HepG2 (cell line): ENCODE data around the gene PDGFB. TPM values are rescaled to one million over a fixed set of nuclear protein-coding genes. Genes with fewer than 3 reads are reported as not detected.

Experiments used
- ARNTL ChIP-seq: sonication (generic); formaldehyde crosslinking; IDR thresholded peaks from 2 replicates; pipeline ENCODE4 v1.4.0; 2020; ENCODE audit warnings: mild to moderate bottlenecking, missing genetic modification reagents
- CAMTA2 ChIP-seq: sonication (generic); formaldehyde crosslinking; IDR thresholded peaks from 2 replicates; pipeline ENCODE4 v1.4.0; 2020; ENCODE audit warnings: mild to moderate bottlenecking, missing genetic modification reagents, borderline replicate concordance
- HDAC2 ChIP-seq: sonication (generic); formaldehyde crosslinking; IDR thresholded peaks from 2 replicates; pipeline ENCODE4 v1.4.0; 2020; ENCODE audit warnings: missing genetic modification reagents
- HES4 ChIP-seq: sonication (generic); formaldehyde crosslinking; IDR thresholded peaks from 2 replicates; pipeline ENCODE4 v1.9.0; 2021; ENCODE audit warnings: mild to moderate bottlenecking, missing genetic modification reagents, borderline replicate concordance
- RBM39 ChIP-seq: fragments of 200-400 bp; formaldehyde crosslinking; IDR thresholded peaks from one replicate; pipeline ENCODE4 v1.6.1; 2018; ENCODE audit warnings: antibody characterized with exemption, mild to moderate bottlenecking, low read depth, low read length; ENCODE audit not compliant: poor library complexity, severe bottlenecking
- SALL2 ChIP-seq: sonication (generic); formaldehyde crosslinking; IDR thresholded peaks from 2 replicates; pipeline ENCODE4 v1.8.1; 2023; ENCODE audit warnings: mild to moderate bottlenecking, missing genetic modification reagents, inconsistent platforms
- SATB2 ChIP-seq: sonication (generic); formaldehyde crosslinking; IDR thresholded peaks from 2 replicates; pipeline ENCODE4 v1.5.0; 2020; ENCODE audit warnings: missing genetic modification reagents
- SP4 ChIP-seq: sonication (generic); formaldehyde crosslinking; IDR thresholded peaks from 2 replicates; pipeline ENCODE4 v1.8.1; 2023; ENCODE audit warnings: mild to moderate bottlenecking, missing genetic modification reagents
- ZKSCAN5 ChIP-seq: sonication (generic); formaldehyde crosslinking; IDR thresholded peaks from 2 replicates; pipeline ENCODE4 v1.5.1; 2020; ENCODE audit warnings: mild to moderate bottlenecking, missing genetic modification reagents
- ZNF143 ChIP-seq: sonication (generic); formaldehyde crosslinking; IDR thresholded peaks from 2 replicates; pipeline ENCODE4 v1.4.0; 2020; ENCODE audit warnings: missing genetic modification reagents
- ZNF670 ChIP-seq: sonication (generic); formaldehyde crosslinking; IDR thresholded peaks from 2 replicates; pipeline ENCODE4 v1.8.0; 2022; ENCODE audit warnings: mild to moderate bottlenecking, missing genetic modification reagents, borderline replicate concordance
- ZNF75D ChIP-seq: sonication (generic); formaldehyde crosslinking; IDR thresholded peaks from 2 replicates; pipeline ENCODE4 v1.8.1; 2023; ENCODE audit warnings: missing genetic modification reagents, mild to moderate bottlenecking, borderline replicate concordance
- polyA plus RNA-seq, 8 experiments: library from polyadenylated mRNA; depleted of rRNA in 3 of 8; stranded (reverse) in 7 of 8; unstranded in 1 of 8; fragments of >200 nt; fragmentation: Illumina TruSeq in 4 of 8; extraction: Trizol in 4 of 8; gene quantifications; 2 replicates each; pipeline versions ENCODE4 v1.2.1 to v1.2.3, GENCODE V29; 2011 to 2016; ENCODE audit warnings: low read depth in 4 of 8, missing spikeins in 1 of 8, mixed read lengths in 1 of 8; ENCODE audit not compliant: insufficient read depth in 1 of 8
- total RNA-seq, 5 experiments: library from RNA; depleted of rRNA; stranded (reverse); fragments of >200 nt; fragmentation: Illumina TruSeq; extraction: Trizol; gene quantifications; 2 replicates each; pipeline ENCODE4 v1.2.3, GENCODE V29; 2016; ENCODE audit warnings: low read depth in 1 of 5
- TF ChIP-seq, protein P1 (sequence below): sonication (generic); formaldehyde crosslinking; IDR thresholded peaks from 2 replicates; pipeline ENCODE4 v1.5.1; 2020; ENCODE audit warnings: mild to moderate bottlenecking, missing genetic modification reagents
- TF ChIP-seq, protein P2 (sequence below): sonication (generic); formaldehyde crosslinking; IDR thresholded peaks from 2 replicates; pipeline ENCODE4 v1.8.0; 2022; ENCODE audit warnings: missing genetic modification reagents, mild to moderate bottlenecking, borderline replicate concordance
- TF ChIP-seq, protein P3 (sequence below): sonication (generic); formaldehyde crosslinking; IDR thresholded peaks from 2 replicates; pipeline ENCODE4 v1.4.0; 2020; ENCODE audit warnings: missing genetic modification reagents
- TF ChIP-seq, protein P4 (sequence below): IDR thresholded peaks from 2 replicates; pipeline ENCODE4 v1.6.1; 2018; ENCODE audit warnings: missing genetic modification reagents, mild to moderate bottlenecking, missing compliant biosample characterization
- TF ChIP-seq, protein P5 (sequence below): sonication (generic); formaldehyde crosslinking; IDR thresholded peaks from 2 replicates; pipeline ENCODE4 v1.5.1; 2020; ENCODE audit warnings: mild to moderate bottlenecking, moderate library complexity, missing genetic modification reagents

PDGFB gene
- total and polyA plus RNA-seq, 2 of the 13 experiments (the other 11 are each of a cell fraction or from before 2014, with no cell fraction given) = 1.4 to 10.1 TPM

DNA sequence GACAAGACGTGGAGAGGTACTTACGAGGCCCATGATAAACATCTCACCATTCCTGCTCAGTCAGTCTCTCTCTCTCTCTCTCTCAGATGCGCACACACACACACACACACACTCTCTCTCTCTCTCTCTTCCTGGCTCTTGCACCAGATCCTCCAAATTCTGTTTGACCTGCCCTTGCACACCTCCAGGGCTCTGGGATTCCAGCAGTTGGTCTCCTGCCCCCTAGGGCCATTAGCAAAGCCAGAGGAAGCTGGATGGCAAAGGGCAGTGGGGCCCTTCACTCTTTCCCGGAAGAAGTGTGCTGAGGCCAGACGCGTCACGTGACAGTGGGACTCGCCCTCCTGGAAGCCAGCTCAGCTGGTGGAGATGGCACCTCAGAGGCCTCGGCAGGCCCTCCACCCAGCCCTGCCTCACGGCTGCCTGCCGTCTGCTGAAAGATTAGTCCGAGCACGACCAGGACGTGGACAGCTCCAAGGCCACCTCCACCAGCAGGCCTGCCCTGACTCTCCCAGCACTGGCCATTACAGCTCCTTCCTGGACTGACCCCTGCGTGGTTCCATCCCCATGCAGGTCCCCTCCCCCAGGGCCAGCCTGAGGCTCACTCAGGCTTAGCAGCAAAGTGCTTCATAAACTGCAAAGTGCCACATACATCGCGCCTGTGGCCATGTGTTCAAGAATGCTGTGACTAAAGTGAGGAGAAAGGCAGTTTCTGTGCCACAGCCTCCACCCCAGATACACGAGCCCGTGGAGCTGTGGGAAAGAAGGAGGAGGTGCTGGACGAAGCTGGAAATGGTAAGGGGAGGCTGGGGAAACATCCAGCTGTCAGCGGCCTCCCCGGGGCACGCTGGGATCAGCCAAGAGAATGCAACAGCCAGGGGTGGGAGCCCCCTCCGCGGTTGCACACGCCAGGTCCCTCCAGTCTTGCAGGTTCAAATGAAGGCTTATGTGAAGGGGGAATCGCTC, 3.7 kb downstream of the PDGFB start (continued):
- TF ChIP-seq, protein P1, sequence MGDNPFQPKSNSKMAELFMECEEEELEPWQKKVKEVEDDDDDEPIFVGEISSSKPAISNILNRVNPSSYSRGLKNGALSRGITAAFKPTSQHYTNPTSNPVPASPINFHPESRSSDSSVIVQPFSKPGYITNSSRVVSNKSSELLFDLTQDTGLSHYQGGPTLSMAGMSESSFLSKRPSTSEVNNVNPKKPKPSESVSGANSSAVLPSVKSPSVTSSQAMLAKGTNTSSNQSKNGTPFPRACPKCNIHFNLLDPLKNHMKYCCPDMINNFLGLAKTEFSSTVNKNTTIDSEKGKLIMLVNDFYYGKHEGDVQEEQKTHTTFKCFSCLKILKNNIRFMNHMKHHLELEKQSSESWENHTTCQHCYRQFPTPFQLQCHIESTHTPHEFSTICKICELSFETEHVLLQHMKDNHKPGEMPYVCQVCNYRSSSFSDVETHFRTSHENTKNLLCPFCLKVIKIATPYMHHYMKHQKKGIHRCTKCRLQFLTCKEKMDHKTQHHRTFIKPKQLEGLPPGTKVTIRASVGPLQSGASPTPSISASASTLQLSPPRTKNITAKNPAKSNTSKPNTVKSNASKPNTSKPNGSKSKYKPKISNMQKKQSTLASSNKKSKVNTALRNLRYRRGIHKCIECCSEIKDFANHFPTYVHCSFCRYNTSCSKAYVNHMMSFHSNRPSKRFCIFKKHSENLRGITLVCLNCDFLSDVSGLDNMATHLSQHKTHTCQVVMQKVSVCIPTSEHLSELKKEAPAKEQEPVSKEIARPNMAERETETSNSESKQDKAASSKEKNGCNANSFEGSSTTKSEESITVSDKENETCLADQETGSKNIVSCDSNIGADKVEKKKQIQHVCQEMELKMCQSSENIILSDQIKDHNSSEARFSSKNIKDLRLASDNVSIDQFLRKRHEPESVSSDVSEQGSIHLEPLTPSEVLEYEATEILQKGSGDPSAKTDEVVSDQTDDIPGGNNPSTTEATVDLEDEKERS (CRISPR knock-in tag) = peak; percentile 44; the same call in 1 of the 2 replicates
- TF ChIP-seq, protein P2, sequence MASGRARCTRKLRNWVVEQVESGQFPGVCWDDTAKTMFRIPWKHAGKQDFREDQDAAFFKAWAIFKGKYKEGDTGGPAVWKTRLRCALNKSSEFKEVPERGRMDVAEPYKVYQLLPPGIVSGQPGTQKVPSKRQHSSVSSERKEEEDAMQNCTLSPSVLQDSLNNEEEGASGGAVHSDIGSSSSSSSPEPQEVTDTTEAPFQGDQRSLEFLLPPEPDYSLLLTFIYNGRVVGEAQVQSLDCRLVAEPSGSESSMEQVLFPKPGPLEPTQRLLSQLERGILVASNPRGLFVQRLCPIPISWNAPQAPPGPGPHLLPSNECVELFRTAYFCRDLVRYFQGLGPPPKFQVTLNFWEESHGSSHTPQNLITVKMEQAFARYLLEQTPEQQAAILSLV (CRISPR knock-in tag) = no peak; the same call in none of the 2 replicates
- TF ChIP-seq RBM39 = no peak
- no peak for TF ChIP-seq SATB2 (CRISPR knock-in tag)
- no peak for TF ChIP-seq HES4
- TF ChIP-seq, protein P3, sequence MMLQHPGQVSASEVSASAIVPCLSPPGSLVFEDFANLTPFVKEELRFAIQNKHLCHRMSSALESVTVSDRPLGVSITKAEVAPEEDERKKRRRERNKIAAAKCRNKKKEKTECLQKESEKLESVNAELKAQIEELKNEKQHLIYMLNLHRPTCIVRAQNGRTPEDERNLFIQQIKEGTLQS (CRISPR knock-in tag) = 0 out of 2 replicates have a peak, but pooled peaks have one; percentile 36
- peak; percentile 68; the same call in 1 of the 2 replicates for TF ChIP-seq HDAC2 (CRISPR knock-in tag)
- TF ChIP-seq, protein P4, sequence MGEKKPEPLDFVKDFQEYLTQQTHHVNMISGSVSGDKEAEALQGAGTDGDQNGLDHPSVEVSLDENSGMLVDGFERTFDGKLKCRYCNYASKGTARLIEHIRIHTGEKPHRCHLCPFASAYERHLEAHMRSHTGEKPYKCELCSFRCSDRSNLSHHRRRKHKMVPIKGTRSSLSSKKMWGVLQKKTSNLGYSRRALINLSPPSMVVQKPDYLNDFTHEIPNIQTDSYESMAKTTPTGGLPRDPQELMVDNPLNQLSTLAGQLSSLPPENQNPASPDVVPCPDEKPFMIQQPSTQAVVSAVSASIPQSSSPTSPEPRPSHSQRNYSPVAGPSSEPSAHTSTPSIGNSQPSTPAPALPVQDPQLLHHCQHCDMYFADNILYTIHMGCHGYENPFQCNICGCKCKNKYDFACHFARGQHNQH (CRISPR knock-in tag) = peak; percentile 60; the same call in 1 of the 2 replicates
- TF ChIP-seq, protein P5, sequence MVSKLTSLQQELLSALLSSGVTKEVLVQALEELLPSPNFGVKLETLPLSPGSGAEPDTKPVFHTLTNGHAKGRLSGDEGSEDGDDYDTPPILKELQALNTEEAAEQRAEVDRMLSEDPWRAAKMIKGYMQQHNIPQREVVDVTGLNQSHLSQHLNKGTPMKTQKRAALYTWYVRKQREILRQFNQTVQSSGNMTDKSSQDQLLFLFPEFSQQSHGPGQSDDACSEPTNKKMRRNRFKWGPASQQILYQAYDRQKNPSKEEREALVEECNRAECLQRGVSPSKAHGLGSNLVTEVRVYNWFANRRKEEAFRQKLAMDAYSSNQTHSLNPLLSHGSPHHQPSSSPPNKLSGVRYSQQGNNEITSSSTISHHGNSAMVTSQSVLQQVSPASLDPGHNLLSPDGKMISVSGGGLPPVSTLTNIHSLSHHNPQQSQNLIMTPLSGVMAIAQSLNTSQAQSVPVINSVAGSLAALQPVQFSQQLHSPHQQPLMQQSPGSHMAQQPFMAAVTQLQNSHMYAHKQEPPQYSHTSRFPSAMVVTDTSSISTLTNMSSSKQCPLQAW (CRISPR knock-in tag) = peak; percentile 55; the same call in 1 of the 2 replicates
- TF ChIP-seq ZNF143 (CRISPR knock-in tag) = peak; percentile 24; the same call in 1 of the 2 replicates
- TF ChIP-seq SP4 (CRISPR knock-in tag) = no peak; the same call in 1 of the 2 replicates
- peak; percentile 58; the same call in 1 of the 2 replicates for TF ChIP-seq SALL2
- no peak for TF ChIP-seq ZNF75D (CRISPR knock-in tag)
- TF ChIP-seq ARNTL (CRISPR knock-in tag) = peak; percentile 88
- no peak for TF ChIP-seq ZNF670
- TF ChIP-seq CAMTA2 (CRISPR knock-in tag) = no peak
- TF ChIP-seq ZKSCAN5 (CRISPR knock-in tag) = no peak
